Measurements from ENCODE around the gene TTYH3. TPM values are rescaled to one million over a fixed set of nuclear protein-coding genes. Genes with fewer than 3 reads are reported as not detected.

TTYH3 gene
- total RNA-seq, 4 donors from 2014 or later = 7.2 to 43.2 (median 15.7) TPM

DNA sequence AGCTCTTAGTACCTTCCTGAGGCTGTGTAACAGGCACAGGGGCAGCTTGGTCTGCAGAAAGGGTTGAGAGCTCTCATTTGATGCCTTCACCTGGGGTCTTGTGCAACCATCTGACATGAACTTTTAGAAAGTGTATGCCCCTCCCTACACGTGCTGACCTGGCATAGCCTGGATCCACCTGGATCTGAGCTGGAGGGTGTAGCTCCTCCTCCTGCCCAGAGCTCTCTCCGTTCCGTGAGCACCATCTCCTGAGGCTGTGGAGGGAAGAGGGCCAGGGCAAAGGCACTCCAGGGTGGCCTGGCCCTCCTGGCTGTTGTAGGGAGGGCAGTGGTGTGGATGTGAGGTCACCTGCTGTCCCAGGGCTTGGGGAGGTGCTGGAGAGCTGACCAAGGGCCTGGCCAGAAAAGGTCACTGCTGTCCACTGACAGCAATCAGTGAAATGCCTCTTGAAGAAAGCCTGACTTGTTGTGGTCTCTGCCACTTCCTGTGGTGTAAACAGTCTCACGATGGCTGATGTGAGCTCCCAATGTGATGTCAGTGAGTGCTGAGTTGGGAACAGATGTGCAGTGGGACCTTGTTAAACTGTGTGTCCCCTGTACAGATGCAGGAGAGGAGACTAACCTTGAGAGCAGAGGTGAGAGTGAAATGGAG, 79.2 kb downstream of the TTYH3 start:
- Histone ChIP-seq H3K9me3 (peaks cover 0 to 6% (median 0%) of the 10 kb centered on the region in 4 donors), H3K27ac (peak overlapping the region in 1 of 4 donors; percentile 46), H3K4me1 (peaks cover 0 to 18% (median 8%) of the 10 kb centered on the region in 4 donors), H3K4me3 (no peak overlapping the region), H3K36me3 (peaks cover 0 to 39% (median 0%) of the 10 kb centered on the region in 3 donors), H3K27me3 (no peaks in the 10 kb centered on the region)
- 58 to 68% methylated on average over 4 of the region's 4 CpGs for WGBS, 2 donors
- TF ChIP-seq, protein P1, sequence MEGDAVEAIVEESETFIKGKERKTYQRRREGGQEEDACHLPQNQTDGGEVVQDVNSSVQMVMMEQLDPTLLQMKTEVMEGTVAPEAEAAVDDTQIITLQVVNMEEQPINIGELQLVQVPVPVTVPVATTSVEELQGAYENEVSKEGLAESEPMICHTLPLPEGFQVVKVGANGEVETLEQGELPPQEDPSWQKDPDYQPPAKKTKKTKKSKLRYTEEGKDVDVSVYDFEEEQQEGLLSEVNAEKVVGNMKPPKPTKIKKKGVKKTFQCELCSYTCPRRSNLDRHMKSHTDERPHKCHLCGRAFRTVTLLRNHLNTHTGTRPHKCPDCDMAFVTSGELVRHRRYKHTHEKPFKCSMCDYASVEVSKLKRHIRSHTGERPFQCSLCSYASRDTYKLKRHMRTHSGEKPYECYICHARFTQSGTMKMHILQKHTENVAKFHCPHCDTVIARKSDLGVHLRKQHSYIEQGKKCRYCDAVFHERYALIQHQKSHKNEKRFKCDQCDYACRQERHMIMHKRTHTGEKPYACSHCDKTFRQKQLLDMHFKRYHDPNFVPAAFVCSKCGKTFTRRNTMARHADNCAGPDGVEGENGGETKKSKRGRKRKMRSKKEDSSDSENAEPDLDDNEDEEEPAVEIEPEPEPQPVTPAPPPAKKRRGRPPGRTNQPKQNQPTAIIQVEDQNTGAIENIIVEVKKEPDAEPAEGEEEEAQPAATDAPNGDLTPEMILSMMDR (IDR thresholded peaks at IDR 0.05) = no peak
- no peak for TF ChIP-seq POLR2A (IDR thresholded peaks at IDR 0.05)
- no peak for TF ChIP-seq EP300 (IDR thresholded peaks at IDR 0.05)
- no peak for DNase-seq (ENCODE audit: low spot score in 2 of 2)

DNA sequence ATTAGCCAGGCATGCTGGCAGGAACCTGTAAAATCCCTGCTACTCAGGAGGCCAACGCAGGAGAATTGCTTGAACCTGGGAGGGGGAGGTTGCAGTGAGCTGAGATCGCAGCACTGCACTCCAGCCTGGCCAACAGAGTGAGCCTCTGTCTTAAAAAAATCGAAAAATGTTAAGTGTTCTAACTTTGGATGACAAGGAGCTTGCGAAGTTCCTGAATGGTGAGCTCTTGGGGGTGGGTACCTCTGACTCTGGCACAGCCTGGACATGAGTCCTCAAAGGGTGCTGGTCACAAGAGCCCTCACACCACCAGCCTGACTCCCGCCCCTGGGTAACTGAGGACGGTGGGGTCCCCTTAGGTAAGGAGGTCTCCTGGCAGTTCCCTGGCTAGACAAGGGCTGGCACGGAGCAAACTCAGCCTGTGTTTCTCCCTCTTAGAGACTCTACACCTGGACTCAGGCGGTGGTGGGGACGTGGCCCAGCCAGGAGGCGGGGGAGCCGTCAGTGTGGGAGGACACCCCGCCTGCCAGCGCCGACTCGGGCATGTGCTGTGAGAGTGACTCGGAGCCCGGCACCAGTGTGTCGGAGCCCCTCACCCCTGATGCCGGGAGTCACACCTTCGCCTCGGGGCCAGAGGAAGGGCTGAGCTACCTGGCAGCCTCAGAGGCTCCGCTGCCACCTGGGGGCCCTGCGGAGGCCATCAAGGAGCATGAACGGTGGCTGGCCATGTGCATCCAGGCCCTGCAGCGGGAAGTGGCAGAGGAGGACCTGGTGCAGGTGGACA, 80.3 kb downstream of the TTYH3 start:
- TF ChIP-seq EP300 (IDR thresholded peaks at IDR 0.05) (no peak), POLR2A (IDR thresholded peaks at IDR 0.05) (no peak)
- TF ChIP-seq, protein P1 (IDR thresholded peaks at IDR 0.05) = no peak
- Histone ChIP-seq H3K27ac (no peak overlapping the region), H3K4me3 (no peak overlapping the region), H3K36me3 (peaks cover 0 to 50% (median 0%) of the 10 kb centered on the region in 3 donors), H3K4me1 (peaks cover 0 to 27% (median 8%) of the 10 kb centered on the region in 4 donors), H3K27me3 (no peaks in the 10 kb centered on the region), H3K9me3 (peaks cover 0 to 6% (median 0%) of the 10 kb centered on the region in 4 donors)
- no peak for DNase-seq (ENCODE audit: low spot score in 2 of 2)
- 89 to 90% methylated on average over 11 to 22 of the region's 25 CpGs for WGBS, 2 donors

DNA sequence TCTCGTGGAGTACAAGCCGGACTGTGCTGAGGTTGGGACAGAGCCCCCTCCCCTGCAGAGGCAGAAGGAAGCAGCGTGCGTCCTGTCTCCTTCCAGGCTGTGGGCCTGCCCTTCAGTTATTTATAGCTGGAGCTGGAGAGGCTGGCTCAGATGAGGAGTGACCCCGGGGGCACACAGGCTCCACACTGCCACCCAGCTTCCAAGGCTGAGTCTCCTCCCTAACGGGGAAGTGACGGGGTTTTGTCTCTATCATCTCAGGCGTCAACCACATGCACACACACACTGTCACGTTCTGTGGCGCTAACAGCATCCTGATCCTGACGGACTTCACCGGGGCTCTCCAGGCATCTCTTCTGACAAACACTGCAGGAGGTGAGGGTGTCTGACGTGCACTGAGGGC, 81.6 kb downstream of the TTYH3 start:
- peaks cover 0 to 6% (median 0%) of the 10 kb centered on the region in 4 donors for H3K9me3 ChIP-seq
- H3K4me1 ChIP-seq = peaks cover 0 to 29% (median 10%) of the 10 kb centered on the region in 4 donors
- no peak overlapping the region for H3K27ac ChIP-seq
- no peak for DNase-seq (ENCODE audit: low spot score in 2 of 2)
- TF ChIP-seq POLR2A (IDR thresholded peaks at IDR 0.05) = no peak
- TF ChIP-seq, protein P1 (IDR thresholded peaks at IDR 0.05) = no peak
- TF ChIP-seq EP300 (IDR thresholded peaks at IDR 0.05) = no peak
- no peaks in the 10 kb centered on the region for H3K27me3 ChIP-seq
- no peak overlapping the region for H3K4me3 ChIP-seq
- H3K36me3 ChIP-seq = peaks cover 0 to 60% (median 0%) of the 10 kb centered on the region in 3 donors
- WGBS, 2 donors = 39 to 46% methylated on average over 12 to 13 of the region's 13 CpGs

DNA sequence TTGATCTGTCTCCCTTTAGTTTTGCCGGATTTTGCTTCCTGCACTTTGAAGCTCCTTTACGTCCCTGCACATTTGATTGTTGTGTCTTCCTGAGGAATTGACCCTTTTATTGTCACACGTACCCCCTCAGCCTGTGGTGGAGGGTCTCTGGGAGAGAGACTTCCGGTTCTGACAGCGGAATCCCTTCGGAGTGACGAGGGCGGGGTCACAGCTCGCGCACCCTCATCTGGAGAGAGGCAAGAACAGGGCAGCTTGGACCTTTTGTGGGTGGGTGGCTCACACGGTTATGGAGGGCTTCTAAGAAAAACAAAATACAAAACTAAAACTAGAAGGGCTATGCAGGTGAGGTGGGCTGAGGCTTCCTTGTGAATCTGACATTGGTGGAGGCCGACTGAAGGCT, 82.2 kb downstream of the TTYH3 start:
- Histone ChIP-seq H3K9me3 (peaks cover 0 to 6% (median 0%) of the 10 kb centered on the region in 4 donors), H3K36me3 (peaks cover 0 to 67% (median 0%) of the 10 kb centered on the region in 3 donors), H3K27me3 (no peaks in the 10 kb centered on the region), H3K27ac (no peak overlapping the region), H3K4me1 (peaks cover 0 to 29% (median 10%) of the 10 kb centered on the region in 4 donors), H3K4me3 (no peak overlapping the region)
- TF ChIP-seq EP300 (IDR thresholded peaks at IDR 0.05) (no peak), POLR2A (IDR thresholded peaks at IDR 0.05) (no peak)
- TF ChIP-seq, protein P1 (IDR thresholded peaks at IDR 0.05) = no peak
- no peak for DNase-seq (ENCODE audit: low spot score in 2 of 2)
- 69 to 82% methylated on average over 12 of the region's 12 CpGs for WGBS, 2 donors

Other genes starting within 250 kb of the TTYH3 start
- 10 to 100 TPM; 21.0 to 29.9 (median 29.3) TPM for gene CHST12, start 228.4 kb upstream of the TTYH3 start, total RNA-seq
- gene GRIFIN, start 155.6 kb upstream of the TTYH3 start, total RNA-seq = not detected
- gene LFNG, start 112.2 kb upstream of the TTYH3 start, total RNA-seq = 10 to 100 TPM in 3 of 4 donors, 1 to 10 TPM in 1; 8.8 to 21.6 (median 11.3) TPM
- gene BRAT1, start 76.5 kb upstream of the TTYH3 start, total RNA-seq = 10 to 100 TPM; 38.0 to 72.9 (median 52.0) TPM
- 10 to 100 TPM; 16.8 to 46.9 (median 26.9) TPM for gene IQCE, start 73.0 kb upstream of the TTYH3 start, total RNA-seq
- gene AMZ1, start 56.2 kb downstream of the TTYH3 start, total RNA-seq = 1 to 10 TPM in 2 of 4 donors, under 1 TPM in 2; 0.39 to 1.7 (median 1.2) TPM
- 10 to 100 TPM; 21.3 to 36.0 (median 29.4) TPM for gene GNA12, start 212.3 kb downstream of the TTYH3 start, total RNA-seq